ENCODE measurements around the gene RAB3GAP1. TPM values are rescaled to one million over a fixed set of nuclear protein-coding genes. Genes with fewer than 3 reads are reported as not detected.

The RAB3GAP1 gene
- total and polyA plus RNA-seq, 2 donors (not counting 1 experiment from before 2014, with no cell fraction given), result 15.6 to 62.2 TPM

GRCh38 chr2:135005753-135006152, 46.3 kb upstream of the RAB3GAP1 start:
- no peaks in the 10 kb centered on the region for H3K79me2 ChIP-seq (ENCODE audit: control insufficient read depth, insufficient read depth, low read length)
- no peak overlapping the region for H3K27ac ChIP-seq (ENCODE audit: low read length in 2 of 2)
- intact Hi-C loops (cut with micrococcal nuclease), result no loop called here
- WGBS (ENCODE audit: insufficient coverage), result no CpG with 5 or more reads among the region's 3 CpGs
- no peak overlapping the region for H3K4me3 ChIP-seq (ENCODE audit: control extremely low read depth in 1 of 5, extremely low read depth in 1 of 5, insufficient read depth in 1 of 5, low read depth in 2 of 5, low read length in 4 of 5)
- ChIA-PET CTCF (interaction anchor here (1.3 to 13.7 kb wide), 7 partner anchors 11 to 792 kb away, joined by 3 to 219 read pairs (median 24); no protein-coding TSS in a partner anchor), POLR2A (no interaction called here)
- ATAC-seq (ENCODE audit: low read depth), result no peak
- no peak for DNase-seq
- no peak overlapping the region for H3K4me2 ChIP-seq (replicated peaks; ENCODE audit: low read depth, low read length, poor library complexity, severe bottlenecking)
- no peaks in the 10 kb centered on the region for H4K20me1 ChIP-seq (ENCODE audit: control insufficient read depth, insufficient read depth, low read length, poor library complexity, severe bottlenecking)
- peaks cover 3 to 6% of the 10 kb centered on the region in 2 donors for H3K4me1 ChIP-seq (ENCODE audit: control insufficient read depth in 2 of 2, insufficient read depth in 2 of 2, low read length in 2 of 2)
- H2AFZ ChIP-seq (ENCODE audit: insufficient read depth, low read depth, low read length, poor library complexity, severe bottlenecking), result no peak overlapping the region
- Mint-ChIP-seq H3K27me3 (peaks cover 23% of the 10 kb centered on the region), H3K27ac (no peak overlapping the region), H3K9me3 (ENCODE audit: insufficient read depth) (no peaks in the 10 kb centered on the region), H3K4me1 (peaks cover 6% of the 10 kb centered on the region), H3K4me3 (no peak overlapping the region)
- TF ChIP-seq EZH2 (IDR thresholded peaks at IDR 0.05; ENCODE audit: borderline replicate concordance, insufficient read depth, low read depth, low read length, poor library complexity, severe bottlenecking), result no peak
- TF ChIP-seq, protein P1, sequence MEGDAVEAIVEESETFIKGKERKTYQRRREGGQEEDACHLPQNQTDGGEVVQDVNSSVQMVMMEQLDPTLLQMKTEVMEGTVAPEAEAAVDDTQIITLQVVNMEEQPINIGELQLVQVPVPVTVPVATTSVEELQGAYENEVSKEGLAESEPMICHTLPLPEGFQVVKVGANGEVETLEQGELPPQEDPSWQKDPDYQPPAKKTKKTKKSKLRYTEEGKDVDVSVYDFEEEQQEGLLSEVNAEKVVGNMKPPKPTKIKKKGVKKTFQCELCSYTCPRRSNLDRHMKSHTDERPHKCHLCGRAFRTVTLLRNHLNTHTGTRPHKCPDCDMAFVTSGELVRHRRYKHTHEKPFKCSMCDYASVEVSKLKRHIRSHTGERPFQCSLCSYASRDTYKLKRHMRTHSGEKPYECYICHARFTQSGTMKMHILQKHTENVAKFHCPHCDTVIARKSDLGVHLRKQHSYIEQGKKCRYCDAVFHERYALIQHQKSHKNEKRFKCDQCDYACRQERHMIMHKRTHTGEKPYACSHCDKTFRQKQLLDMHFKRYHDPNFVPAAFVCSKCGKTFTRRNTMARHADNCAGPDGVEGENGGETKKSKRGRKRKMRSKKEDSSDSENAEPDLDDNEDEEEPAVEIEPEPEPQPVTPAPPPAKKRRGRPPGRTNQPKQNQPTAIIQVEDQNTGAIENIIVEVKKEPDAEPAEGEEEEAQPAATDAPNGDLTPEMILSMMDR (IDR thresholded peaks at IDR 0.05), result no peak
- no peaks in the 10 kb centered on the region for H3K9me3 ChIP-seq (ENCODE audit: control extremely low read depth in 1 of 3, control insufficient read depth in 2 of 3, insufficient read depth in 1 of 3, low read length in 2 of 3)
- no peak overlapping the region for H3K9ac ChIP-seq (ENCODE audit: low read length)
- H3K36me3 ChIP-seq (replicated peaks in 1 of 2; ENCODE audit: control extremely low read depth in 1 of 2, control insufficient read depth in 1 of 2, extremely low read depth in 1 of 2, insufficient read depth in 2 of 2, low read length in 1 of 2), result no peaks in the 10 kb centered on the region
- H3K27me3 ChIP-seq (replicated peaks in 1 of 4; ENCODE audit: control extremely low read depth in 1 of 4, control insufficient read depth in 3 of 4, insufficient read depth in 4 of 4, low read length in 3 of 4), result peaks cover 0 to 7% (median 3%) of the 10 kb centered on the region in 4 experiments

GRCh38 chr2:135009339-135009738, 42.8 kb upstream of the RAB3GAP1 start:
- DNase-seq (no peak), ATAC-seq (ENCODE audit: low read depth) (no peak)
- no peaks in the 10 kb centered on the region for H3K79me2 ChIP-seq (ENCODE audit: control insufficient read depth, insufficient read depth, low read length)
- H4K20me1 ChIP-seq (ENCODE audit: control insufficient read depth, insufficient read depth, low read length, poor library complexity, severe bottlenecking), result no peaks in the 10 kb centered on the region
- POLR2A ChIA-PET, result no interaction called here
- no peak for TF ChIP-seq EZH2 (IDR thresholded peaks at IDR 0.05; ENCODE audit: borderline replicate concordance, insufficient read depth, low read depth, low read length, poor library complexity, severe bottlenecking)
- TF ChIP-seq, protein P1 (IDR thresholded peaks at IDR 0.05), result no peak
- H3K36me3 ChIP-seq (replicated peaks in 1 of 2; ENCODE audit: control extremely low read depth in 1 of 2, control insufficient read depth in 1 of 2, extremely low read depth in 1 of 2, insufficient read depth in 2 of 2, low read length in 1 of 2), result no peaks in the 10 kb centered on the region
- H2AFZ ChIP-seq (ENCODE audit: insufficient read depth, low read depth, low read length, poor library complexity, severe bottlenecking), result no peak overlapping the region
- no peak overlapping the region for H3K4me2 ChIP-seq (replicated peaks; ENCODE audit: low read depth, low read length, poor library complexity, severe bottlenecking)
- intact Hi-C loops (cut with micrococcal nuclease), result no loop called here
- Mint-ChIP-seq H3K27me3 (peaks cover 27% of the 10 kb centered on the region), H3K4me3 (no peak overlapping the region), H3K9me3 (ENCODE audit: insufficient read depth) (no peaks in the 10 kb centered on the region), H3K4me1 (peaks cover 2% of the 10 kb centered on the region), H3K27ac (no peak overlapping the region)
- H3K4me3 ChIP-seq (ENCODE audit: control extremely low read depth in 1 of 5, extremely low read depth in 1 of 5, insufficient read depth in 1 of 5, low read depth in 2 of 5, low read length in 4 of 5), result no peak overlapping the region
- CTCF ChIA-PET, result no interaction called here
- H3K27ac ChIP-seq (ENCODE audit: low read length in 2 of 2), result no peak overlapping the region
- H3K27me3 ChIP-seq (replicated peaks in 1 of 4; ENCODE audit: control extremely low read depth in 1 of 4, control insufficient read depth in 3 of 4, insufficient read depth in 4 of 4, low read length in 3 of 4), result peaks cover 0 to 6% (median 3%) of the 10 kb centered on the region in 4 experiments
- 80% methylated on average over 1 of the region's 1 CpG for WGBS (ENCODE audit: insufficient coverage)
- H3K4me1 ChIP-seq (ENCODE audit: control insufficient read depth in 2 of 2, insufficient read depth in 2 of 2, low read length in 2 of 2), result peaks cover 2% of the 10 kb centered on the region in 2 donors
- no peaks in the 10 kb centered on the region for H3K9me3 ChIP-seq (ENCODE audit: control extremely low read depth in 1 of 3, control insufficient read depth in 2 of 3, insufficient read depth in 1 of 3, low read length in 2 of 3)
- H3K9ac ChIP-seq (ENCODE audit: low read length), result no peak overlapping the region
